Left lung (tissue), 10 donors: ENCODE measurements around the gene CHN1. TPM values are rescaled to one million over a fixed set of nuclear protein-coding genes. Genes with fewer than 3 reads are reported as not detected.

Experiments used
- ATAC-seq: fragments of 200-7000 bp; cut with Tn5 transposase; one replicate; pipeline ENCODE4 v1.9.1; 2020; ENCODE audit warnings: moderate library complexity
- DNase-seq, 4 donors: peaks; one replicate each; pipeline ENCODE4 v3.0.0-alpha.2; 2013 to 2020
- H3K27ac ChIP-seq, 2 donors: fragments of 200-600 bp; sonication (generic) in 1 of 2; one replicate each; pipeline versions ENCODE4 v1.5.0 to v1.8.0; 2020 to 2021
- H3K27me3 ChIP-seq, 2 donors: fragments of 200-600 bp; sonication (generic) in 1 of 2; one replicate each; pipeline versions ENCODE4 v1.5.0 to v1.8.0; 2020 to 2021
- H3K36me3 ChIP-seq, 2 donors: fragments of 200-600 bp; sonication (generic) in 1 of 2; one replicate each; pipeline versions ENCODE4 v1.5.0 to v1.8.0; 2020 to 2021
- H3K4me1 ChIP-seq, 2 donors: fragments of 200-600 bp; one replicate each; pipeline ENCODE4 v1.8.0; 2021
- H3K4me3 ChIP-seq, 2 donors: fragments of 200-600 bp; sonication (generic) in 1 of 2; one replicate each; pipeline versions ENCODE4 v1.5.0 to v1.8.0; 2020 to 2021; ENCODE audit warnings: mild to moderate bottlenecking in 1 of 2
- H3K9me3 ChIP-seq, 2 donors: fragments of 200-600 bp; sonication (generic) in 1 of 2; one replicate each; pipeline versions ENCODE4 v1.5.0 to v1.8.0; 2020 to 2021
- intact Hi-C, 2 donors: fragments of 100-400 bp; cut with DNase I; formaldehyde crosslinking; loops; one replicate each; pipeline versions ENCODE4 v1.11.2 to v1.14.2; 2022
- polyA plus RNA-seq, 6 donors: library from polyadenylated mRNA; unstranded; fragments of 120-200 nt; gene quantifications; one replicate each; pipeline ENCODE4 v1.2.1, GENCODE V29; 2013; ENCODE audit not compliant: insufficient read length in 6 of 6
- total RNA-seq, 2 donors: library from RNA; stranded (reverse); fragmentation: NEBNext Ultra II Directional; extraction: Animal tissue kit (Norgen Biotek cat#: 25700); gene quantifications; one replicate each; pipeline ENCODE4 v1.2.1, GENCODE V29; 2021
- TF ChIP-seq, protein P1 (sequence below), 2 donors: fragments of 200-600 bp; sonication (generic) in 1 of 2; IDR thresholded peaks; one replicate each; pipeline versions ENCODE4 v1.5.0 to v1.8.0; 2021; ENCODE audit warnings: antibody characterized with exemption in 2 of 2
- donor health status: DM: no; HTN: yes; CAD: no.
- donor health status: DM: no; HTN: no; CAD: no.

The CHN1 gene
- total and polyA plus RNA-seq, 8 donors = 27.4 to 170 (median 99.9) TPM

DNA sequence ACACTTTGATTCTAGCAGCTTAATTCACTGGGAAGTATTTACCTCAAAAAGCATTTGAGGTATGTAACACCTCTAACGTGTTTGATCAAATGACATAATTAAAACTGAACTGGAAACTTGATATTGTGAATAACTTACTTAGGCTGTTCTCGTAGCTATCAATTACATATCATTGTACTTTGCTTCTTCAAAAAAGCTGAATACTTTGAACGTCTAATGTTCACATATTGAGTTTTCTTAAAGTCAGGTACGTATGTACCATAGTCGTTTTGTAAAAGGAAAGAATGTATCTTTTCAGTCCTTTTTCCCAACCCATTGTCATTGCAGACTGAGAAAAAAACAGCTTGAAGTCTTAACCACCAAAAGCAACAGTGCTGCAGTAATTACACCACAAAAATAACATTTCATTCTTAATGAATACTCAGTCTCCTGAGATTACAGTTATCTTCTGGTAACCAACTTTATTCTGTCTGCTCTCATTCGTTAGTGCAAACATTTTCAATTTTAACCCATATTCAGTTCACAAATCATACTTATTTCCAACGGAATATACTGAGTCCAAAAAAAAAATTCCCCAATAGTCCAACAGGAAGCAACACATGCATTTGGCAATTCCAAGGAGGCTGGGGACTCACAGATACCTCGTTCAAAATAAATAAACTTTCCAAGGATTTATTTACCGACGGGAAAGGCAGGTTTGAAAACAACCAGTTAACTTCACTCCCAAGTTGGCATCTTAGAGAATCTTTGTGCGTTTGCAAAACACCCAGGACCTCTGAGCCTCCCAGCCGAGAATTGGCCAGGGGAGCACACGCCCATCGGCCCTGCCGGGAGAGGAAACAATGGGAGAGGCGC, 1.1 kb downstream of the CHN1 start:
- H3K4me1 ChIP-seq = peaks cover 0 to 14% of the 10 kb centered on the region in 2 donors
- TF ChIP-seq, protein P1, sequence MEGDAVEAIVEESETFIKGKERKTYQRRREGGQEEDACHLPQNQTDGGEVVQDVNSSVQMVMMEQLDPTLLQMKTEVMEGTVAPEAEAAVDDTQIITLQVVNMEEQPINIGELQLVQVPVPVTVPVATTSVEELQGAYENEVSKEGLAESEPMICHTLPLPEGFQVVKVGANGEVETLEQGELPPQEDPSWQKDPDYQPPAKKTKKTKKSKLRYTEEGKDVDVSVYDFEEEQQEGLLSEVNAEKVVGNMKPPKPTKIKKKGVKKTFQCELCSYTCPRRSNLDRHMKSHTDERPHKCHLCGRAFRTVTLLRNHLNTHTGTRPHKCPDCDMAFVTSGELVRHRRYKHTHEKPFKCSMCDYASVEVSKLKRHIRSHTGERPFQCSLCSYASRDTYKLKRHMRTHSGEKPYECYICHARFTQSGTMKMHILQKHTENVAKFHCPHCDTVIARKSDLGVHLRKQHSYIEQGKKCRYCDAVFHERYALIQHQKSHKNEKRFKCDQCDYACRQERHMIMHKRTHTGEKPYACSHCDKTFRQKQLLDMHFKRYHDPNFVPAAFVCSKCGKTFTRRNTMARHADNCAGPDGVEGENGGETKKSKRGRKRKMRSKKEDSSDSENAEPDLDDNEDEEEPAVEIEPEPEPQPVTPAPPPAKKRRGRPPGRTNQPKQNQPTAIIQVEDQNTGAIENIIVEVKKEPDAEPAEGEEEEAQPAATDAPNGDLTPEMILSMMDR (IDR thresholded peaks at IDR 0.05) = no peak
- ATAC-seq (peak; percentile 16), DNase-seq (peak in 1 of 4 donors; percentile 32)
- intact Hi-C loops = no loop called here
- no peaks in the 10 kb centered on the region for H3K36me3 ChIP-seq
- H3K27ac ChIP-seq = peak overlapping the region in 1 of 2 donors; percentile 82
- peaks cover 47 to 82% of the 10 kb centered on the region in 2 donors for H3K27me3 ChIP-seq
- peak overlapping the region in 1 of 2 donors; percentile 58 for H3K4me3 ChIP-seq
- H3K9me3 ChIP-seq = no peaks in the 10 kb centered on the region

DNA sequence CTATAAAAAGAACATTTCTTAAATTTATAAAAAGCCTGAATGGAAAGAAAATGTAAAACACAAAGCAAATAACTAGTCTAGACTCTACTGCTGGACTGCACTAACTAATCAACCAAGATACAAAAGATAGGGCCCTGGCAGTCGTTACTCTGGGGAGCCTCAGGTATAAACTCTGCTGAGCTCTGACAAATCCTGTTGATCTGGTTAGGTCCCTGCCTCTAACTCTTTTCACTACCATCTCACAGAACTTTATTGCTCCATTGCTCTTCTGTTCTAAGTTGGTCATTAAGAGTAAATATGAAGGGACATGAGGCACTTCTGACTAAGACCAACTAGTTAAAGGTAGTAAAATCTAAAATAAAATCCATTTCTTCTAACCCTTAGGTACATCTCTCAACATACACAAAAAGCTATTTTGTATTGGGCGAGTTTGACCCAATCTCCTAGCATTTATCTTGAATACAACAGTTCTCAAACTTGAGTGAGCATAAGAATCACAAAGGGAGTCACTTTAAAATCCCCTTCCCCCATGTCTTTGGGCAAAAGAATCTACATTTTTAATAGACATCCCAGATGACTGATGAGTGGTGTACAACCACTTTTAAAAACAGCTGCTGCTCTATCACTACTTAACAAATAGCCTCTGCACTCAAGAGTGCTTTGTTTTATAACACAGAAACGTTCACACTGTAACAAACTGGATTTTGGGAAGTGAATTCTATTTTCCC, 2.5 kb downstream of the CHN1 start:
- Histone ChIP-seq H3K9me3 (no peaks in the 10 kb centered on the region), H3K36me3 (no peaks in the 10 kb centered on the region), H3K27ac (no peak overlapping the region), H3K4me1 (peaks cover 0 to 16% of the 10 kb centered on the region in 2 donors), H3K27me3 (peaks cover 47 to 74% of the 10 kb centered on the region in 2 donors), H3K4me3 (no peak overlapping the region)
- intact Hi-C loops = no loop called here
- ATAC-seq (no peak), DNase-seq (peak in 1 of 4 donors; percentile 29)
- TF ChIP-seq, protein P1 (IDR thresholded peaks at IDR 0.05) = no peak

DNA sequence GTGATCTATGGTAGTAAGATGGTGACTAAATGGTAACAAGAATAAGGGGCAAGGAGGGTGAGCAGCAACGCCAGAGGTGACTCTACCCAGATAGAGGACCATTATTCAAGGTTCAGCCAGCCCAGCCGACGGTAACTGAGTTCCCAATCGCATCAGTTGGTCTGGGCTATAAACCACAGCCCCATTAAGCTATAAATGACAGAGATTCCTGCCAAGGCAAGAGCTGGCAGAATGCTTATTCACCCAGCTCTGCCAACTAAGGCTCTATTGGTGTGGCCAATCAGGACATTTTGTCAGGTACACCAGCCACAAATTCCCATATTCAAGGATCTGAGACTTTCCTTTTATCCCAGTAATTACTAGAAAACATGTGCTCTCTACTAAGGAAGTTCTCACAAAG, 3.6 kb downstream of the CHN1 start:
- ATAC-seq = no peak
- Histone ChIP-seq H3K9me3 (no peaks in the 10 kb centered on the region), H3K27me3 (peaks cover 39 to 62% of the 10 kb centered on the region in 2 donors), H3K4me1 (peaks cover 0 to 16% of the 10 kb centered on the region in 2 donors), H3K4me3 (no peak overlapping the region), H3K27ac (no peak overlapping the region), H3K36me3 (no peaks in the 10 kb centered on the region)
- no peak for DNase-seq
- TF ChIP-seq, protein P1 (IDR thresholded peaks at IDR 0.05) = no peak
- intact Hi-C loops = no loop called here

DNA sequence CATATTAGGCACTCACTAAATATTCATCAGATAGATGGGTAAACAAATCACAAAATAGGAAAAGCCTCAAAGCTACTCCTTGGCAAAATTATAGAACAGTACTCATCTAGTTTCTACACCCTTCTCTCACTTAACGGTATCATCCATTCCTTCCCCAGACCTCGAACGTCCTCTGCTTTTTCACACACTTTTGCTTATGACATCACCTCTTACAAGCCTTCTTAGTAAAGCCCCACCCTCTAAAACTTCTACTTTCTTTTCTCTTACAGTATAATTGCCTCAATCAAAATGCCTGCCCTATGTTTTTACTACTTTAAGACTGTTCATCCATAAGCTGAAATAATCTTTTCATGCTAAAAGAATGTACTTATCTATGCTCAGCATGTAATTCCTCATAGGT, 8.1 kb downstream of the CHN1 start:
- no peak overlapping the region for H3K4me3 ChIP-seq
- H3K27me3 ChIP-seq = peaks cover 2 to 18% of the 10 kb centered on the region in 2 donors
- H3K4me1 ChIP-seq = peaks cover 0 to 4% of the 10 kb centered on the region in 2 donors
- ATAC-seq (no peak), DNase-seq (no peak)
- intact Hi-C loops = no loop called here
- H3K36me3 ChIP-seq = no peaks in the 10 kb centered on the region
- no peak overlapping the region for H3K27ac ChIP-seq
- H3K9me3 ChIP-seq = no peaks in the 10 kb centered on the region
- TF ChIP-seq, protein P1 (IDR thresholded peaks at IDR 0.05) = no peak

DNA sequence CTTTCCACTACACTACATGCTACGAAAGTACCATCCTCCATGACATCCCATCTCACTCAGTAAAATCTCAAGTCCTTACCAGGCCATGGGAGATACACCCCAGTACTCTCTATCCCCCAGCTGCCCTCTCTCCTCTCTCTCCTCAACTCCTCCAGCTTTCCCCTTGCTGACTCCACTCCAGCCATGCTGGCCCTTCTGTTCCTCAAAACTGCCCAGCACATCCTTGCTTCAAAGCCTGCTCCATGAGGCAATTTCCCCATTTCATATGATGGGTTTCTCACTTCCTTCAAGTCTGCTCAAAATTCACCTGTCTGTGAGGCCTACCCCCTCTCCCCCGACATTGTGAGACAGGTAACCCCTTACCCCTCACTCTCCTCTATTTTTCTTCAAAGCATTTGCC, 8.6 kb downstream of the CHN1 start:
- Histone ChIP-seq H3K27me3 (peaks cover 0 to 13% of the 10 kb centered on the region in 2 donors), H3K4me1 (peaks cover 0 to 4% of the 10 kb centered on the region in 2 donors), H3K27ac (no peak overlapping the region), H3K4me3 (no peak overlapping the region), H3K36me3 (no peaks in the 10 kb centered on the region), H3K9me3 (no peaks in the 10 kb centered on the region)
- TF ChIP-seq, protein P1 (IDR thresholded peaks at IDR 0.05) = no peak
- DNase-seq = no peak
- intact Hi-C loops = no loop called here
- no peak for ATAC-seq
